HL-60 (cell line): ENCODE data around the gene CEACAM4.

ENCODE experiments used
- DNase-seq, 2 experiments: peaks; one replicate each; pipeline ENCODE4 v3.0.0-alpha.2; 2010 to 2020; ENCODE audit warnings: low read depth in 1 of 2, low spot score in 1 of 2
- H3K27ac ChIP-seq: fragments of 250-450 bp; sonication (Bioruptor Pico); replicated peaks from 2 replicates; pipeline ENCODE4 v1.5.1; 2020; ENCODE audit warnings: mild to moderate bottlenecking, moderate library complexity
- H3K27me3 ChIP-seq: fragments of 250-450 bp; sonication (Bioruptor Pico); 2 replicates; pipeline ENCODE4 v1.5.1; 2021; ENCODE audit warnings: mild to moderate bottlenecking, moderate library complexity; ENCODE audit not compliant: insufficient read depth, poor library complexity, severe bottlenecking
- H3K4me3 ChIP-seq: replicated peaks from 2 replicates; pipeline ENCODE4 v1.5.1; 2011; ENCODE audit warnings: mild to moderate bottlenecking, control low read depth, low read length; ENCODE audit not compliant: insufficient read depth
- GABPA ChIP-seq: IDR thresholded peaks from 2 replicates; pipeline ENCODE4 v1.6.1; 2012; ENCODE audit warnings: low read depth
- POLR2AphosphoS5 ChIP-seq: IDR thresholded peaks from 2 replicates; pipeline ENCODE4 v1.6.1; 2012; ENCODE audit warnings: low read depth
- REST ChIP-seq: IDR thresholded peaks from 2 replicates; pipeline ENCODE4 v1.6.1; 2012; ENCODE audit warnings: low read depth; ENCODE audit not compliant: insufficient replicate concordance
- SPI1 ChIP-seq: IDR thresholded peaks from 2 replicates; pipeline ENCODE4 v1.6.1; 2012; ENCODE audit warnings: low read depth, mild to moderate bottlenecking, borderline replicate concordance
- TF ChIP-seq, protein P1 (sequence below): IDR thresholded peaks from one replicate; pipeline ENCODE4 v1.5.1; 2011; ENCODE audit warnings: low read length, control low read depth, inconsistent platforms; ENCODE audit not compliant: insufficient read depth

CEACAM4 gene

GRCh38 chr19:41624937-41625336, 1.9 kb downstream of the CEACAM4 start:
- 0 out of 2 replicates have a peak overlapping the region, but pooled peaks have one; percentile 4 for H3K27ac ChIP-seq
- TF ChIP-seq, protein P1, sequence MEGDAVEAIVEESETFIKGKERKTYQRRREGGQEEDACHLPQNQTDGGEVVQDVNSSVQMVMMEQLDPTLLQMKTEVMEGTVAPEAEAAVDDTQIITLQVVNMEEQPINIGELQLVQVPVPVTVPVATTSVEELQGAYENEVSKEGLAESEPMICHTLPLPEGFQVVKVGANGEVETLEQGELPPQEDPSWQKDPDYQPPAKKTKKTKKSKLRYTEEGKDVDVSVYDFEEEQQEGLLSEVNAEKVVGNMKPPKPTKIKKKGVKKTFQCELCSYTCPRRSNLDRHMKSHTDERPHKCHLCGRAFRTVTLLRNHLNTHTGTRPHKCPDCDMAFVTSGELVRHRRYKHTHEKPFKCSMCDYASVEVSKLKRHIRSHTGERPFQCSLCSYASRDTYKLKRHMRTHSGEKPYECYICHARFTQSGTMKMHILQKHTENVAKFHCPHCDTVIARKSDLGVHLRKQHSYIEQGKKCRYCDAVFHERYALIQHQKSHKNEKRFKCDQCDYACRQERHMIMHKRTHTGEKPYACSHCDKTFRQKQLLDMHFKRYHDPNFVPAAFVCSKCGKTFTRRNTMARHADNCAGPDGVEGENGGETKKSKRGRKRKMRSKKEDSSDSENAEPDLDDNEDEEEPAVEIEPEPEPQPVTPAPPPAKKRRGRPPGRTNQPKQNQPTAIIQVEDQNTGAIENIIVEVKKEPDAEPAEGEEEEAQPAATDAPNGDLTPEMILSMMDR, result no peak
- TF ChIP-seq GABPA (no peak), SPI1 (no peak), REST (no peak), POLR2AphosphoS5 (no peak)
- no peaks in the 10 kb centered on the region for H3K27me3 ChIP-seq
- DNase-seq, result no peak
- H3K4me3 ChIP-seq, result no peak overlapping the region

- DNase-seq, result no peak
- Histone ChIP-seq H3K4me3 (no peak overlapping the region), H3K27me3 (no peaks in the 10 kb centered on the region), H3K27ac (0 out of 2 replicates have a peak overlapping the region, but pooled peaks have one; percentile 4)
- no peak for TF ChIP-seq SPI1
Observed at GRCh38 chr19:41624515-41624914, 2.4 kb downstream of the CEACAM4 start.

DNA sequence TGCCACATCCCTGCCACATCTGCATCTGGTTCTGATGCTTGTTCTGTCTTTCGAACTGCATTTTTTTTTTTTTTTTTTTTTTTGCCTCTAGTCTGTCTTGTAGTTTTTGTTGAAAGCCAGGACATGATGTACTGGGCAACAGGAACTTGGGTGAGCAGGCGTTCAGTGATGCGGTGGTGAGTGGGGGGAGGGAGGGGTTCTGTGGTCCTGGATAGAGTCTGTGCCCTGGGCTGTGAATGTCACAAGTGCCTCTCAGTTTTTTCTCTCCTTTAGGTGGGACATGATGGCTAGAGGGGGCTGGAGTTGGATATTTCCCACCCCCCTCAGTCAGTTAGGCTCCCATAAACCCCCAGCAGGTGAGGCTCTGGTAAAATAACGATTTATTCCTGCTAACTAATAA, 3.5 kb downstream of the CEACAM4 start:
- no peak for TF ChIP-seq GABPA
- TF ChIP-seq, protein P1, result no peak
- TF ChIP-seq REST, result no peak
- TF ChIP-seq POLR2AphosphoS5, result no peak
- no peak for TF ChIP-seq SPI1
- H3K4me3 ChIP-seq, result no peak overlapping the region
- H3K27me3 ChIP-seq, result no peaks in the 10 kb centered on the region
- H3K27ac ChIP-seq, result peak overlapping the region; percentile 91
- peak in 1 of 2 experiments; percentile 60 for DNase-seq

DNA sequence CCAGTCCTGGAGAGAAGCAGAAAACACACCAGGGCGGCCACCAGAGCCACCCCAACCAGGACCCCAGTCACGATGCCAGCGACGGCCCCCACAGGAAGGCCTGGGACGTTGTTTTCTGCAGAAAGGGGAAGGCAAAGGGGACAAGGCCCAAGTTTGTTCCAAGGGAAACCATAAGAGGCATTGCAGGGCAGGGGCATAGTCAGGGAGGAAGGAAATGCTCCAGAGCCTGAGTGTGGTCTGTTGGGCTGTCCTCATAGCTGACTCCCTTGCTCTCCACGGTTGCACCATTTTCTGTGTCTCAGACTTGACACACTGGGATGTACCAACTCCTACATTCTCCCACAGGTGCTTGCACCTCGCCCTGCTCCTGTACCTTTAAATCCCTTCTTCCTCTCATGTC, 5.2 kb downstream of the CEACAM4 start:
- Histone ChIP-seq H3K4me3 (no peak overlapping the region), H3K27me3 (no peaks in the 10 kb centered on the region), H3K27ac (peak overlapping the region; percentile 91)
- TF ChIP-seq POLR2AphosphoS5 (peak; percentile 75), SPI1 (peak; percentile 92), REST (peak; percentile 58), GABPA (no peak)
- TF ChIP-seq, protein P1, result no peak
- peak in 1 of 2 experiments; percentile 96 for DNase-seq
